Endodermal cell (in vitro differentiated cells): Measurements from ENCODE around the gene USO1. TPM values are rescaled to one million over a fixed set of nuclear protein-coding genes. Genes with fewer than 3 reads are reported as not detected.

ENCODE experiments used
- DNase-seq: peaks from one replicate; pipeline ENCODE4 v3.0.0-alpha.2; 2017
- H3K27ac ChIP-seq: 2 replicates; pipeline ENCODE4 v1.5.1; 2013; ENCODE audit warnings: mild to moderate bottlenecking, low read depth, low read length, moderate library complexity
- H3K27me3 ChIP-seq: 2 replicates; pipeline ENCODE4 v1.6.1; 2013; ENCODE audit warnings: mild to moderate bottlenecking, low read length, moderate library complexity; ENCODE audit not compliant: insufficient read depth, control insufficient read depth, poor library complexity, severe bottlenecking
- H3K36me3 ChIP-seq: 2 replicates; pipeline ENCODE4 v1.7.0; 2013; ENCODE audit warnings: mild to moderate bottlenecking, low read length, moderate library complexity; ENCODE audit not compliant: control insufficient read depth, insufficient read depth
- H3K4me1 ChIP-seq: one replicate; pipeline ENCODE4 v1.7.0; 2013; ENCODE audit warnings: low read length; ENCODE audit not compliant: control insufficient read depth, insufficient read depth
- H3K4me3 ChIP-seq: 2 replicates; pipeline ENCODE4 v1.5.1; 2013; ENCODE audit warnings: mild to moderate bottlenecking, low read length, moderate library complexity
- H3K9ac ChIP-seq: 2 replicates; pipeline ENCODE4 v1.6.1; 2013; ENCODE audit warnings: mild to moderate bottlenecking, low read length, moderate library complexity; ENCODE audit not compliant: poor library complexity, severe bottlenecking; ENCODE audit errors: extremely low read depth
- H3K9me3 ChIP-seq: 2 replicates; pipeline ENCODE4 v1.6.1; 2013; ENCODE audit warnings: mild to moderate bottlenecking, low read length, moderate library complexity; ENCODE audit not compliant: control insufficient read depth
- H3K27ac Mint-ChIP-seq: 2 replicates; pipeline ENCODE4 v1.8.0; 2020; ENCODE audit warnings: mixed read lengths
- H3K27me3 Mint-ChIP-seq: 2 replicates; pipeline ENCODE4 v1.8.0; 2021; ENCODE audit warnings: mild to moderate bottlenecking, mixed read lengths; ENCODE audit not compliant: insufficient read depth
- H3K36me3 Mint-ChIP-seq: 2 replicates; pipeline ENCODE4 v1.8.0; 2020; ENCODE audit warnings: low read depth, mixed read lengths
- H3K4me1 Mint-ChIP-seq: 2 replicates; pipeline ENCODE4 v1.8.0; 2020; ENCODE audit warnings: mixed read lengths
- H3K4me3 Mint-ChIP-seq: 2 replicates; pipeline ENCODE4 v1.8.0; 2020; ENCODE audit warnings: mild to moderate bottlenecking, moderate library complexity, mixed read lengths
- H3K9me3 Mint-ChIP-seq: 2 replicates; pipeline ENCODE4 v1.8.0; 2020; ENCODE audit warnings: mild to moderate bottlenecking, mixed read lengths
- CTCF ChIP-seq: fragments of 200-600 bp; sonication (generic); conservative IDR thresholded peaks from 2 replicates; pipeline ENCODE4 v1.5.0; 2021; ENCODE audit warnings: antibody characterized with exemption, mild to moderate bottlenecking
- WGBS, 2 experiments: methylation state at CpG; one replicate each; pipeline versions ENCODE4 v1.1.5 to v1.1.7; 2013; ENCODE audit warnings: missing lambda C conversion rate in 2 of 2, mixed read lengths in 1 of 2; ENCODE audit not compliant: insufficient coverage in 1 of 2, insufficient read length in 1 of 2; 5-methylcytosine and 5-hydroxymethylcytosine counted together
- total RNA-seq, 2 donors: library from RNA; stranded (reverse); fragmentation: NEBNext Ultra II Directional in 1 of 2; extraction: Animal tissue kit (Norgen Biotek cat#: 25700) in 1 of 2; gene quantifications; 2 replicates in 1 of 2; 3 replicates in 1 of 2; pipeline ENCODE4 v1.2.1, GENCODE V29; 2021

The USO1 gene
- total RNA-seq, 2 donors from 2014 or later: 74.5 to 75.1 TPM

GRCh38 chr4:75717408-75717807 lies 7.0 kb upstream of the USO1 start:
- H3K27ac Mint-ChIP-seq: no peak overlapping the region

DNA sequence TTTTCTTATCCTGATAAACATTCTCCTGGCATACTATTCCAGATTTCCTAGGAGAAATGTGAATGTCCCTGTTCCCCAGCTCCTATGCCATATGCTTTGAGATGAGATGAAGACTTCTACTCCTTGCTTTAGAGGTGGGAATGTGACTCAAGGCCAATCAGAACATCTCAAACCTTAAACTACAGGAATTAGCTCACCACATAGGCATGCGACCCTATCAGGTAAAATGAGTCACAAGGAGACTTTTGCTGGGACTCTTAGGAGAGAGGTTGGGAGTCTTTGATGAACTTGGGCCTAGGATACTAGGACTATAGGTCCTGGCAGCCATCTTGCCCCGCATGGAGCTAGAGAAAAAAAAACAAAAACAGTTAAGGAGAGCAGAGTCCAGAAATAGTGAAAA lies 5.8 kb upstream of the USO1 start:
- Histone ChIP-seq H3K36me3 (peaks cover 10% of the 10 kb centered on the region), H3K9ac (no peak overlapping the region), H3K9me3 (no peaks in the 10 kb centered on the region), H3K4me3 (no peak overlapping the region), H3K27ac (no peak overlapping the region), H3K4me1 (no peaks in the 10 kb centered on the region), H3K27me3 (no peaks in the 10 kb centered on the region)
- H3K36me3 Mint-ChIP-seq: peaks cover 25% of the 10 kb centered on the region
- H3K4me1 Mint-ChIP-seq: peaks cover 9% of the 10 kb centered on the region
- 88 to 98% methylated on average over 1 to 2 of the region's 2 CpGs for WGBS, 2 experiments
- no peaks in the 10 kb centered on the region for H3K9me3 Mint-ChIP-seq
- no peaks in the 10 kb centered on the region for H3K27me3 Mint-ChIP-seq
- no peak for TF ChIP-seq CTCF
- DNase-seq: peak; percentile 39
- no peak overlapping the region for H3K27ac Mint-ChIP-seq
- no peak overlapping the region for H3K4me3 Mint-ChIP-seq

More at GRCh38 chr4:75717408-75717807, 7.0 kb upstream of the USO1 start:
- Histone ChIP-seq H3K4me1 (no peaks in the 10 kb centered on the region), H3K9ac (no peak overlapping the region), H3K9me3 (no peaks in the 10 kb centered on the region), H3K36me3 (peaks cover 14% of the 10 kb centered on the region), H3K4me3 (no peak overlapping the region), H3K27me3 (no peaks in the 10 kb centered on the region), H3K27ac (no peak overlapping the region)
- 81 to 83% methylated on average over 1 of the region's 1 CpG for WGBS, 2 experiments
- no peak overlapping the region for H3K4me3 Mint-ChIP-seq
- no peaks in the 10 kb centered on the region for H3K9me3 Mint-ChIP-seq
- TF ChIP-seq CTCF: no peak
- H3K4me1 Mint-ChIP-seq: peaks cover 1% of the 10 kb centered on the region
- H3K27me3 Mint-ChIP-seq: no peaks in the 10 kb centered on the region
- H3K36me3 Mint-ChIP-seq: peaks cover 25% of the 10 kb centered on the region
- peak; percentile 17 for DNase-seq

DNA sequence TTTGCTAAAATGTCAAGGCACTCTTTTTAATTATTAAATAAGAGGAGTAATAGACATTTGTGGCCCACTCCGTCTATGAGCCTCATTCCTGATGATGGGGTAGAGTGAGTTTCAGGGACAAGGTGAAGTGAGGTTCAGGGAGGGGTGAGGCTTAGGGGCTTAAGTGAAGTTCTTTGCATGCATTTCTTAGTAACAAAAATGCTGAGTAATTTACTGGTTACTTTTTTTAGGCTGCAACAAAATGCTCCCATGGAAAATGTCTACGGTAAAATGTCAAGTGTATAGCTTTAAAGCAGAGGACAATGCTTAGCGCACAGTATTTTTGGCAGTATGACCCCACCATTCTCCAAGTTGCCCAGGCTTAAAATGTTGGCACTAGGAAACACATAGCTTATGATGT lies 2.0 kb upstream of the USO1 start:
- peaks cover 19% of the 10 kb centered on the region for H3K36me3 Mint-ChIP-seq
- H3K27me3 ChIP-seq: no peaks in the 10 kb centered on the region
- 64 to 88% methylated on average over 1 to 3 of the region's 3 CpGs for whole genome bisulfite sequencing, 2 experiments
- H3K4me3 Mint-ChIP-seq: no peak overlapping the region
- H3K9me3 ChIP-seq: no peaks in the 10 kb centered on the region
- H3K4me1 ChIP-seq: no peaks in the 10 kb centered on the region
- H3K9ac ChIP-seq: no peak overlapping the region
- H3K36me3 ChIP-seq: peaks cover 10% of the 10 kb centered on the region
- H3K27ac ChIP-seq: no peak overlapping the region
- no peak for DNase-seq
- H3K27ac Mint-ChIP-seq: no peak overlapping the region
- peak overlapping the region; percentile 92 for H3K4me3 ChIP-seq
- H3K4me1 Mint-ChIP-seq: peaks cover 24% of the 10 kb centered on the region
- no peaks in the 10 kb centered on the region for H3K27me3 Mint-ChIP-seq
- TF ChIP-seq CTCF: no peak
- no peaks in the 10 kb centered on the region for H3K9me3 Mint-ChIP-seq
